ENCODE measurements around the gene TBXAS1.

TBXAS1 gene

GRCh38 chr7:139941421-139941820 is 112.4 kb downstream of the TBXAS1 start:
- no peaks in the 10 kb centered on the region for H4K20me1 ChIP-seq (ENCODE audit: insufficient read depth, low read length, poor library complexity, severe bottlenecking)
- no peak overlapping the region for H2AFZ ChIP-seq (ENCODE audit: low read length)
- H3F3A ChIP-seq (ENCODE audit: low read depth) = no peaks in the 10 kb centered on the region
- H3K79me2 ChIP-seq (ENCODE audit: insufficient read depth, low read length) = no peaks in the 10 kb centered on the region
- no peak for TF ChIP-seq EZH2phosphoT487 (IDR thresholded peaks at IDR 0.05; ENCODE audit: borderline replicate concordance)
- TF ChIP-seq, protein P1, sequence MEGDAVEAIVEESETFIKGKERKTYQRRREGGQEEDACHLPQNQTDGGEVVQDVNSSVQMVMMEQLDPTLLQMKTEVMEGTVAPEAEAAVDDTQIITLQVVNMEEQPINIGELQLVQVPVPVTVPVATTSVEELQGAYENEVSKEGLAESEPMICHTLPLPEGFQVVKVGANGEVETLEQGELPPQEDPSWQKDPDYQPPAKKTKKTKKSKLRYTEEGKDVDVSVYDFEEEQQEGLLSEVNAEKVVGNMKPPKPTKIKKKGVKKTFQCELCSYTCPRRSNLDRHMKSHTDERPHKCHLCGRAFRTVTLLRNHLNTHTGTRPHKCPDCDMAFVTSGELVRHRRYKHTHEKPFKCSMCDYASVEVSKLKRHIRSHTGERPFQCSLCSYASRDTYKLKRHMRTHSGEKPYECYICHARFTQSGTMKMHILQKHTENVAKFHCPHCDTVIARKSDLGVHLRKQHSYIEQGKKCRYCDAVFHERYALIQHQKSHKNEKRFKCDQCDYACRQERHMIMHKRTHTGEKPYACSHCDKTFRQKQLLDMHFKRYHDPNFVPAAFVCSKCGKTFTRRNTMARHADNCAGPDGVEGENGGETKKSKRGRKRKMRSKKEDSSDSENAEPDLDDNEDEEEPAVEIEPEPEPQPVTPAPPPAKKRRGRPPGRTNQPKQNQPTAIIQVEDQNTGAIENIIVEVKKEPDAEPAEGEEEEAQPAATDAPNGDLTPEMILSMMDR (conservative IDR thresholded peaks at IDR 0.05; ENCODE audit: low read length) = no peak
- H3K4me2 ChIP-seq (ENCODE audit: low read depth, low read length, poor library complexity, severe bottlenecking) = no peak overlapping the region
- H3K9me2 ChIP-seq (replicated peaks; ENCODE audit: low read depth, low read length) = 0 out of 2 replicates have a peak, but pooled peaks cover 3% of the 10 kb centered on the region
- no peaks in the 10 kb centered on the region for H3K4me1 ChIP-seq (ENCODE audit: insufficient read depth, low read length, poor library complexity, severe bottlenecking)
- H3K9ac ChIP-seq (ENCODE audit: low read depth, low read length, poor library complexity, severe bottlenecking) = no peak overlapping the region
- no peaks in the 10 kb centered on the region for H3K27me3 ChIP-seq (ENCODE audit: insufficient read depth, low read length, poor library complexity, severe bottlenecking)
- H3K9me3 ChIP-seq (ENCODE audit: insufficient read depth, low read depth, low read length) = no peaks in the 10 kb centered on the region
- no peak overlapping the region for H3K4me3 ChIP-seq (ENCODE audit: low read length, poor library complexity, severe bottlenecking)
- no peaks in the 10 kb centered on the region for H3K36me3 ChIP-seq (ENCODE audit: insufficient read depth, low read length)

DNA sequence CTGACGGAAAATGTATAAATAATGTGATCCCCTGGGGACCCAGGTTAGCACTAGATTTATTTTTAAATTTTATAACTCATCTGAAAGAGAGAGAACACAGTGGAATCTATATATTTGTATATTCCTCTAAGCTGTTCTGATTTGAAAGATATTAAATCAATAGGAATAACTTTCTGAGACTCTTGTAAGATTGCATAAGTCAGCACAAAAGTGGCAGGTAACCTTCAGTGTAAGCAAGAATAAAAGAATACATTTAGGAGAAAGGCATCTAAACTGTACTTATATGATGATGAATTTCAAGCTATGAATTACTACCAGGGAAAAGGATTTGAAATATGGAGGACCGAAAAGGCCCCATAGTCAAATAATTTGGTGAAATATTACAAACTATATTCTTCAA is 112.8 kb downstream of the TBXAS1 start:
- Histone ChIP-seq H3K27me3 (ENCODE audit: insufficient read depth, low read length, poor library complexity, severe bottlenecking) (no peaks in the 10 kb centered on the region), H3K36me3 (ENCODE audit: insufficient read depth, low read length) (no peaks in the 10 kb centered on the region), H2AFZ (ENCODE audit: low read length) (no peak overlapping the region), H3K4me3 (ENCODE audit: low read length, poor library complexity, severe bottlenecking) (no peak overlapping the region), H3K9me3 (ENCODE audit: insufficient read depth, low read depth, low read length) (no peaks in the 10 kb centered on the region), H3F3A (ENCODE audit: low read depth) (no peaks in the 10 kb centered on the region), H4K20me1 (ENCODE audit: insufficient read depth, low read length, poor library complexity, severe bottlenecking) (no peaks in the 10 kb centered on the region), H3K9ac (ENCODE audit: low read depth, low read length, poor library complexity, severe bottlenecking) (no peak overlapping the region), H3K4me2 (ENCODE audit: low read depth, low read length, poor library complexity, severe bottlenecking) (no peak overlapping the region), H3K9me2 (replicated peaks; ENCODE audit: low read depth, low read length) (0 out of 2 replicates have a peak, but pooled peaks cover 3% of the 10 kb centered on the region), H3K79me2 (ENCODE audit: insufficient read depth, low read length) (no peaks in the 10 kb centered on the region), H3K4me1 (ENCODE audit: insufficient read depth, low read length, poor library complexity, severe bottlenecking) (no peaks in the 10 kb centered on the region)
- no peak for TF ChIP-seq EZH2phosphoT487 (IDR thresholded peaks at IDR 0.05; ENCODE audit: borderline replicate concordance)
- TF ChIP-seq, protein P1 (conservative IDR thresholded peaks at IDR 0.05; ENCODE audit: low read length) = no peak

DNA sequence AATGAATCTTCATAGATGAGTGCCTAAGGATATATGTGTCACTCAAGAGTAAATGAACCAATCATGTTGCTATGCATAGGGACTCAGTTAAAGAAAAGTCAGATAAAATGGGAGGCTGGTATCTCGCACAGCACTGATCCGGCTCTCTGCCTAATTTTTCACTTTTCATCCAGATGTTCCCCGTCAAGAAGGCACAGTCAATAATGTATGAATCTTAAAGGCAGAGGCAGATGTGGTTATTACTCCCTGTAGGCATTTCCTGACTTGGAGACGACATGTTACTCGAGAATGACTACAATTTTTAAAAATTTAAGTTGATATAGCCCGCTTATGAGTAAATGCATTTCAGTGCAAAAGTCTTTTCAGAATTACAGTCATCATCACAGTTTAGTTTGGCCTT is 113.6 kb downstream of the TBXAS1 start:
- Histone ChIP-seq H4K20me1 (ENCODE audit: insufficient read depth, low read length, poor library complexity, severe bottlenecking) (no peaks in the 10 kb centered on the region), H3K4me2 (ENCODE audit: low read depth, low read length, poor library complexity, severe bottlenecking) (no peak overlapping the region), H3F3A (ENCODE audit: low read depth) (no peaks in the 10 kb centered on the region), H3K4me3 (ENCODE audit: low read length, poor library complexity, severe bottlenecking) (no peak overlapping the region), H3K79me2 (ENCODE audit: insufficient read depth, low read length) (no peaks in the 10 kb centered on the region), H3K27me3 (ENCODE audit: insufficient read depth, low read length, poor library complexity, severe bottlenecking) (no peaks in the 10 kb centered on the region), H3K36me3 (ENCODE audit: insufficient read depth, low read length) (no peaks in the 10 kb centered on the region), H3K4me1 (ENCODE audit: insufficient read depth, low read length, poor library complexity, severe bottlenecking) (no peaks in the 10 kb centered on the region), H2AFZ (ENCODE audit: low read length) (no peak overlapping the region), H3K9ac (ENCODE audit: low read depth, low read length, poor library complexity, severe bottlenecking) (no peak overlapping the region), H3K9me3 (ENCODE audit: insufficient read depth, low read depth, low read length) (no peaks in the 10 kb centered on the region), H3K9me2 (replicated peaks; ENCODE audit: low read depth, low read length) (0 out of 2 replicates have a peak, but pooled peaks cover 3% of the 10 kb centered on the region)
- TF ChIP-seq, protein P1 (conservative IDR thresholded peaks at IDR 0.05; ENCODE audit: low read length) = no peak
- no peak for TF ChIP-seq EZH2phosphoT487 (IDR thresholded peaks at IDR 0.05; ENCODE audit: borderline replicate concordance)

Measured in Loucy (cell line).